Activated naive CD4-positive, alpha-beta T cell treated with Interleukin-2 at 50 U/mL for 16 hours (primary cell): ENCODE data around the gene FTSJ3.

ENCODE experiments used
- DNase-seq: peaks from one replicate; pipeline ENCODE4 v3.0.0-alpha.2; 2020

The FTSJ3 gene

GRCh38 chr17:63842540-63843386 is 15.3 kb upstream of the FTSJ3 start, which contains the start of gene SMARCD2:
SMARCD2 (minus strand) TSS chr17:63842685; CDS start chr17:63842674, 11 bp downstream.
- DNase-seq = peak; percentile 99

- DNase-seq = no peak
Measured at GRCh38 chr17:63842173-63842539, 14.7 kb upstream of the FTSJ3 start.

- DNase-seq = peak; percentile 10
Measured at GRCh38 chr17:63841350-63842172, 14.1 kb upstream of the FTSJ3 start.

- no peak for DNase-seq
Measured at GRCh38 chr17:63840591-63841349, 13.3 kb upstream of the FTSJ3 start.

- DNase-seq = no peak
Measured at GRCh38 chr17:63838631-63839171, 11.2 kb upstream of the FTSJ3 start.

GRCh38 chr17:63837962-63838600 is 10.6 kb upstream of the FTSJ3 start:
- no peak for DNase-seq

GRCh38 chr17:63837480-63837879 is 10.0 kb upstream of the FTSJ3 start:
- DNase-seq = no peak

GRCh38 chr17:63836811-63837210 is 9.3 kb upstream of the FTSJ3 start:
- DNase-seq = no peak

- DNase-seq = no peak
Measured at GRCh38 chr17:63835167-63835720, 7.8 kb upstream of the FTSJ3 start.

- peak; percentile 71 for DNase-seq
Measured at GRCh38 chr17:63834431-63835166, 7.1 kb upstream of the FTSJ3 start.

GRCh38 chr17:63833741-63834373 is 6.4 kb upstream of the FTSJ3 start:
- DNase-seq = no peak

- no peak for DNase-seq
Measured at GRCh38 chr17:63833026-63833740, 5.7 kb upstream of the FTSJ3 start.

- no peak for DNase-seq
Measured at GRCh38 chr17:63832455-63832854, 5.0 kb upstream of the FTSJ3 start.

- no peak for DNase-seq
Measured at GRCh38 chr17:63832014-63832413, 4.6 kb upstream of the FTSJ3 start.

- DNase-seq = no peak
Measured at GRCh38 chr17:63831505-63831904, 4.0 kb upstream of the FTSJ3 start.

GRCh38 chr17:63830904-63831491 is 3.5 kb upstream of the FTSJ3 start:
- no peak for DNase-seq

- no peak for DNase-seq
Measured at GRCh38 chr17:63830278-63830677, 2.8 kb upstream of the FTSJ3 start.

GRCh38 chr17:63828936-63829335 is 1.5 kb upstream of the FTSJ3 start:
- DNase-seq = no peak

GRCh38 chr17:63827801-63828221 is 348 bp upstream of the FTSJ3 start:
- no peak for DNase-seq
